CD1c-positive myeloid dendritic cell (primary cell): ENCODE measurements around the gene C1orf146.
"Not testable (repeated sequence)": the region's sequence is repeated elsewhere in the genome, so short reads cannot be mapped to it uniquely, and the experiment has no call there.

Experiments used
- DNase-seq: peaks from one replicate; pipeline ENCODE4 v3.0.0-alpha.2; 2016; ENCODE audit errors: extremely low spot score

Gene C1orf146

GRCh38 chr1:92274939-92275338 lies 57.2 kb downstream of the C1orf146 start:
- DNase-seq = no peak

DNA sequence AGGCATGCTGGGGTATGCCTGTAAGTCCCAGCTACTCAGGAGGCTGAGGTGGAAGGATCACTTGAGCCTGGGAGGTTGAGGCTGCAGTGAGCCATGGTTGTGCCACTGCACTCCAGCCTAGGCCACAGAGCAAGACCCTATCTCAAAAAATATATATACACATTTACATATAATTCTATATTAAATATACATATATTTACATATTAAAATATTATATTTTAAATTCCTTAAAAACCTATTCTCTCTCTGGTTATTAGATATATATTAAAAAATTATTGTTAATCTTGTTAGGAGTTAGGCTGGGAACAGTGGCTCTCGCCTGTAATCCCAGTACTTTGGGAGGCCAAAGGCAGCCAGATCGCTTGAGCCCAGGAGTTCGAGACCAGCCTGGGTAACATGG lies 58.4 kb downstream of the C1orf146 start:
- no peak for DNase-seq

GRCh38 chr1:92277105-92277723 lies 59.5 kb downstream of the C1orf146 start:
- no peak for DNase-seq

- DNase-seq = not testable (repeated sequence)
Measured at GRCh38 chr1:92279781-92280180, 62.1 kb downstream of the C1orf146 start.

- not testable (repeated sequence) for DNase-seq
Measured at GRCh38 chr1:92281411-92281810, 63.7 kb downstream of the C1orf146 start.

DNA sequence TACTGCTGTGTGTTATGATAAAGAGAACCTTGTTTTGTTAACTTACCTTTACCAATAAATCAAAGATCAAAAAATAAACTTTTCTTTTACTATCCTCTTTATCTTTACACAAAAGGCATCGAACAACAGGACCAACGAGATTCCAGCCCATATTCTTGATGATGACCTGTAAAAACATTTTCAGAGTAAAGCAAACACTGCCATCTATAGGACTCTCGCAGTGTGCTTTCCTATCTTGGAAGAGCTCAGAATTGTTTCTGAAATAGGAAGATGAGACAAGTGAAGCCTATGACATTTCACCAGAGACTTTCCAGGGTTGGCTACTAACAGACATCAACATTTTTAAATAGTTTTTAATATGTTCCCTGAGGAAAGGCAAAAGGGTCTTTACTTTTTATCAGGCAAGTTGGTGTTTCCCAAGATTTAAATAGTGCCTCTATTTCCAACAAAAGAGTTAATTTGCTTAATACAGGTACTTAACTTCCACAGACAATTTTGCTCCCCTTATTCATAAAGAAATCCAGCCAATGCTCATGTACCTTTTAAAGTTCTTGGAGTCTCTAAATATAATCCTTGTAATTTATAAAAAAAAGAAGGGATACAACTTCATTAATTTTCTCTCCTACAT lies 73.8 kb downstream of the C1orf146 start:
- peak; percentile 45 for DNase-seq
